HepG2 (cell line): ENCODE measurements around the gene ZDHHC14. TPM values are rescaled to one million over a fixed set of nuclear protein-coding genes. Genes with fewer than 3 reads are reported as not detected.
A peak's percentile ranks its signal among the peaks of the same experiment; 100 is the strongest.

Source experiments
- ATAC-seq: fragments of 200-7000 bp; cut with Tn5 transposase; 3 replicates; pipeline ENCODE4 v1.9.1; 2020; ENCODE audit warnings: mild to moderate bottlenecking, moderate library complexity
- BruUV-seq: library from RNA; stranded (reverse); fragments of 400-500 nt; replicated peaks from 2 replicates; lab custom pipeline; 2021; lab: Mats Ljungman, UMichigan
- CTCF ChIA-PET: fragments of 300-600 bp; formaldehyde crosslinking; extraction: SDS; loops from one replicate; lab custom pipeline; 2021; ENCODE audit warnings: low total read pairs, inconsistent platforms, low intra/inter-chr PET ratio; lab: Yijun Ruan, JAX
- POLR2A ChIA-PET: fragments of 350-600 bp; sonication (Branson Sonifier 250); formaldehyde crosslinking; loops from one replicate; lab custom pipeline; 2020; ENCODE audit warnings: antibody characterized with exemption, inconsistent platforms; lab: Yijun Ruan, JAX
- DNase-seq: peaks from one replicate; pipeline ENCODE4 v3.0.0-alpha.2; 2015; ENCODE audit warnings: low spot score
- FAIRE-seq: peaks from 3 replicates; lab custom pipeline; 2011; peaks lifted over from hg19 to GRCh38; lab: Jason Lieb, UNC
- H2AFZ ChIP-seq: one replicate; pipeline ENCODE4 v1.6.1; 2011; ENCODE audit warnings: low read length, inconsistent platforms
- H3K27ac ChIP-seq: fragments of 300-600 bp; 3 replicates; pipeline ENCODE4 v1.8.0; 2011; ENCODE audit warnings: mixed run types, mild to moderate bottlenecking, mixed read lengths, low read length, inconsistent platforms; ENCODE audit not compliant: insufficient read depth; ENCODE audit errors: extremely low read length
- H3K27me3 ChIP-seq, 2 experiments: fragments of 200-600 bp in 1 of 2; 2 replicates in 1 of 2; 3 replicates in 1 of 2; pipeline versions ENCODE4 v1.6.0 to v1.8.0; 2011; ENCODE audit warnings: low read length in 2 of 2, mild to moderate bottlenecking in 2 of 2, moderate library complexity in 2 of 2, inconsistent platforms in 1 of 2; ENCODE audit not compliant: insufficient read depth in 2 of 2, control insufficient read depth in 1 of 2
- H3K36me3 ChIP-seq, 2 experiments: fragments of 200-600 bp in 1 of 2; replicated peaks in 1 of 2; 2 replicates in 1 of 2; 3 replicates in 1 of 2; pipeline versions ENCODE4 v1.5.1 to v1.8.0; 2011; ENCODE audit warnings: low read length in 2 of 2, inconsistent platforms in 1 of 2; ENCODE audit not compliant: insufficient read depth in 2 of 2, control insufficient read depth in 1 of 2
- H3K4me1 ChIP-seq: 2 replicates; pipeline ENCODE4 v1.5.1; 2012; ENCODE audit warnings: low read length, inconsistent platforms; ENCODE audit not compliant: insufficient read depth
- H3K4me2 ChIP-seq: 2 replicates; pipeline ENCODE4 v1.6.0; 2011; ENCODE audit warnings: low read depth, low read length, inconsistent platforms
- H3K4me3 ChIP-seq, 3 experiments: fragments of 200-600 bp in 1 of 3; sonication (generic), shearing (Covaris generic) in 1 of 3; replicated peaks in 1 of 3; 2 replicates each; pipeline ENCODE4 v1.5.1; 2011 to 2016; ENCODE audit warnings: low read length in 3 of 3, inconsistent platforms in 2 of 3, low read depth in 2 of 3, mild to moderate bottlenecking in 2 of 3, control low read depth in 1 of 3, mixed read lengths in 1 of 3; ENCODE audit not compliant: insufficient read depth in 1 of 3
- H3K79me2 ChIP-seq: one replicate; pipeline ENCODE4 v1.6.1; 2011; ENCODE audit warnings: low read length, inconsistent platforms; ENCODE audit not compliant: insufficient read depth
- H3K9ac ChIP-seq: 2 replicates; pipeline ENCODE4 v1.6.0; 2011; ENCODE audit warnings: mild to moderate bottlenecking, low read depth, low read length, inconsistent platforms; ENCODE audit not compliant: insufficient read depth
- H3K9me3 ChIP-seq: 2 replicates; pipeline ENCODE4 v1.5.1; 2012; ENCODE audit warnings: mild to moderate bottlenecking, low read length
- H4K20me1 ChIP-seq: 2 replicates; pipeline ENCODE4 v1.6.0; 2011; ENCODE audit warnings: inconsistent platforms, mild to moderate bottlenecking, low read length, moderate library complexity; ENCODE audit not compliant: insufficient read depth
- DPF2 ChIP-seq: sonication (generic); formaldehyde crosslinking; IDR thresholded peaks from 2 replicates; pipeline ENCODE4 v1.4.0; 2020; ENCODE audit warnings: mild to moderate bottlenecking, low read depth, missing genetic modification reagents, borderline replicate concordance
- GATAD2A ChIP-seq: IDR thresholded peaks from 2 replicates; pipeline ENCODE4 v1.6.1; 2016
- GMEB1 ChIP-seq: sonication (generic); formaldehyde crosslinking; IDR thresholded peaks from 2 replicates; pipeline ENCODE4 v1.5.1; 2020; ENCODE audit warnings: missing genetic modification reagents, mild to moderate bottlenecking, borderline replicate concordance
- HES4 ChIP-seq: sonication (generic); formaldehyde crosslinking; IDR thresholded peaks from 2 replicates; pipeline ENCODE4 v1.9.0; 2021; ENCODE audit warnings: mild to moderate bottlenecking, missing genetic modification reagents, borderline replicate concordance
- MXD3 ChIP-seq: IDR thresholded peaks from 2 replicates; pipeline ENCODE4 v1.6.1; 2016; ENCODE audit warnings: mild to moderate bottlenecking, missing biosample characterization, missing genetic modification reagents
- RFXANK ChIP-seq: IDR thresholded peaks from 2 replicates; pipeline ENCODE4 v1.6.1; 2016
- SOX6 ChIP-seq, 2 experiments: fragments of 450-650 bp in 1 of 2; sonication (generic) in 1 of 2; formaldehyde crosslinking in 1 of 2; IDR thresholded peaks; 2 replicates each; pipeline versions ENCODE4 v1.4.0 to v1.6.1; 2017 to 2020; ENCODE audit warnings: antibody characterized with exemption in 1 of 2, mild to moderate bottlenecking in 1 of 2, missing genetic modification reagents in 1 of 2
- TEAD3 ChIP-seq: optimal IDR thresholded peaks from 2 replicates; pipeline ENCODE3; 2016; ENCODE audit warnings: borderline replicate concordance
- THRA ChIP-seq: sonication (generic); formaldehyde crosslinking; IDR thresholded peaks from 2 replicates; pipeline ENCODE4 v1.4.0; 2020; ENCODE audit warnings: missing genetic modification reagents, borderline replicate concordance
- ZMYM2 ChIP-seq: sonication (generic); formaldehyde crosslinking; IDR thresholded peaks from 2 replicates; pipeline ENCODE4 v1.8.0; 2022; ENCODE audit warnings: mild to moderate bottlenecking, missing genetic modification reagents
- ZNF224 ChIP-seq: sonication (generic); formaldehyde crosslinking; IDR thresholded peaks from 2 replicates; pipeline ENCODE4 v1.5.0; 2020; ENCODE audit warnings: mild to moderate bottlenecking, missing genetic modification reagents
- ZNF3 ChIP-seq: IDR thresholded peaks from 2 replicates; pipeline ENCODE4 v1.7.0; 2017; ENCODE audit warnings: inconsistent platforms
- ZNF329 ChIP-seq: sonication (generic); formaldehyde crosslinking; IDR thresholded peaks from 2 replicates; pipeline ENCODE4 v1.9.0; 2021; ENCODE audit warnings: low read depth, mild to moderate bottlenecking, missing genetic modification reagents
- ZNF33A ChIP-seq: sonication (generic); formaldehyde crosslinking; IDR thresholded peaks from 2 replicates; pipeline ENCODE4 v1.5.1; 2020; ENCODE audit warnings: missing genetic modification reagents, mild to moderate bottlenecking, moderate library complexity, borderline replicate concordance
- ZNF557 ChIP-seq: sonication (generic); formaldehyde crosslinking; IDR thresholded peaks from 2 replicates; pipeline ENCODE4 v1.4.0; 2020; ENCODE audit warnings: missing genetic modification reagents
- ZNF687 ChIP-seq: sonication (generic); formaldehyde crosslinking; IDR thresholded peaks from 2 replicates; pipeline ENCODE4 v1.5.1; 2020; ENCODE audit warnings: mild to moderate bottlenecking, missing genetic modification reagents, moderate library complexity
- ZNF790 ChIP-seq: sonication (generic); formaldehyde crosslinking; IDR thresholded peaks from 2 replicates; pipeline ENCODE4 v1.8.0; 2022; ENCODE audit warnings: missing genetic modification reagents, mild to moderate bottlenecking, borderline replicate concordance
- WGBS: methylation state at CpG from one replicate; pipeline ENCODE4 v1.1.6; 2017; ENCODE audit warnings: low lambda C conversion rate; 5-methylcytosine and 5-hydroxymethylcytosine counted together
- in situ Hi-C: cut with HindIII; loops from 2 replicates; pipeline ENCODE4 v1.10.0; 2017; ENCODE audit warnings: low pct_unique_long_range_greater_than_20kb; ENCODE audit not compliant: extremely low pct_ligation_motif_present
- intact Hi-C: fragments of 100-400 bp; cut with micrococcal nuclease; formaldehyde crosslinking; loops from one replicate; pipeline ENCODE4 v1.10.0; 2022; ENCODE audit not compliant: unreplicated experiment
- polyA plus RNA-seq, 8 experiments: library from polyadenylated mRNA; depleted of rRNA in 3 of 8; stranded (reverse) in 7 of 8; unstranded in 1 of 8; fragments of >200 nt; fragmentation: Illumina TruSeq in 4 of 8; extraction: Trizol in 4 of 8; gene quantifications; 2 replicates each; pipeline versions ENCODE4 v1.2.1 to v1.2.3, GENCODE V29; 2011 to 2016; ENCODE audit warnings: low read depth in 4 of 8, missing spikeins in 1 of 8, mixed read lengths in 1 of 8; ENCODE audit not compliant: insufficient read depth in 1 of 8
- total RNA-seq, 5 experiments: library from RNA; depleted of rRNA; stranded (reverse); fragments of >200 nt; fragmentation: Illumina TruSeq; extraction: Trizol; gene quantifications; 2 replicates each; pipeline ENCODE4 v1.2.3, GENCODE V29; 2016; ENCODE audit warnings: low read depth in 1 of 5

ZDHHC14 gene
- total and polyA plus RNA-seq, 2 of the 13 experiments (the other 11 are each of a cell fraction or from before 2014, with no cell fraction given), result 3.7 to 9.5 TPM

- TF ChIP-seq GMEB1 (CRISPR knock-in tag), result no peak
- no peak for TF ChIP-seq ZNF224
- TF ChIP-seq ZNF329 (CRISPR knock-in tag), result no peak
- TF ChIP-seq HES4, result no peak
- no peak for TF ChIP-seq ZNF790
- TF ChIP-seq GATAD2A, result no peak
- no peak for TF ChIP-seq ZNF33A (CRISPR knock-in tag)
These were observed 43.2 kb upstream of the ZDHHC14 start (continued) for GRCh38 chr6:157337751-157338150.

- no peak overlapping the region for H3K9ac ChIP-seq
- H3K4me1 ChIP-seq, result peaks cover 15% of the 10 kb centered on the region
- no peaks in the 10 kb centered on the region for H3K36me3 ChIP-seq
- H3K4me3 ChIP-seq, result no peak overlapping the region
- no peak overlapping the region for H3K4me2 ChIP-seq
- intact Hi-C loops, result loop anchor here (1.0 to 5.0 kb wide), 3 partner anchors 258 to 328 kb away; no protein-coding TSS in a partner anchor
- H3K9me3 ChIP-seq, result no peaks in the 10 kb centered on the region
- no peak overlapping the region for H2AFZ ChIP-seq
- in situ Hi-C loops, result no loop called here
- 14% methylated on average over 1 of the region's 1 CpG for WGBS
- H3K27me3 ChIP-seq, result peaks cover 0 to 5% of the 10 kb centered on the region in 2 experiments; a peak in 3 of 5 replicates
- FAIRE-seq (peak; percentile 46), ATAC-seq (peak; percentile 68), DNase-seq (no peak)
- CTCF ChIA-PET, result interaction anchor here (0.7 kb wide), 1 partner anchor 328 kb away, joined by 3 read pairs; no protein-coding TSS in a partner anchor
- H3K79me2 ChIP-seq, result no peaks in the 10 kb centered on the region
- no peaks in the 10 kb centered on the region for H4K20me1 ChIP-seq
- no peak overlapping the region for H3K27ac ChIP-seq
- BruUV-seq, result no TSS peak
- POLR2A ChIA-PET, result interaction anchor here (1.0 kb wide), 1 partner anchor 196 kb away, joined by 3 read pairs; no protein-coding TSS in a partner anchor
- TF ChIP-seq ZNF557, result no peak
- TF ChIP-seq DPF2 (CRISPR knock-in tag), result no peak
- no peak for TF ChIP-seq ZMYM2 (CRISPR knock-in tag)
- no peak for TF ChIP-seq MXD3 (CRISPR knock-in tag)
- TF ChIP-seq ZNF3 (CRISPR knock-in tag), result no peak
- TF ChIP-seq THRA, result peak; percentile 23; the same call in 1 of the 2 replicates
- peak; percentile 28 for TF ChIP-seq ZNF687
- peak; percentile 45 for TF ChIP-seq TEAD3 (CRISPR knock-in tag)
- TF ChIP-seq SOX6 (IDR thresholded peaks at IDR 0.05), result no peak
- 0 out of 2 replicates have a peak, but pooled peaks have one; percentile 10 for TF ChIP-seq SOX6 (CRISPR knock-in tag; IDR thresholded peaks at IDR 0.05)
- no peak for TF ChIP-seq RFXANK
These were observed 41.6 kb upstream of the ZDHHC14 start for GRCh38 chr6:157339432-157339831.
